GM23338 (cell line): ENCODE measurements around the gene DIP2B. TPM values are rescaled to one million over a fixed set of nuclear protein-coding genes. Genes with fewer than 3 reads are reported as not detected.

Source experiments
- ATAC-seq: fragments of 200-7000 bp; cut with Tn5 transposase; 3 replicates; pipeline ENCODE4 v1.9.1; 2020
- DNase-seq: peaks from one replicate; pipeline ENCODE4 v3.0.0-alpha.2; 2015; ENCODE audit warnings: low spot score
- H2AFZ ChIP-seq: fragments of 200-600 bp; sonication (generic); 2 replicates; pipeline ENCODE4 v1.8.0; 2016; ENCODE audit warnings: antibody characterized with exemption, mild to moderate bottlenecking, moderate library complexity
- H3F3A ChIP-seq: fragments of 200-600 bp; sonication (generic); replicated peaks from 2 replicates; pipeline ENCODE4 v1.8.0; 2017; ENCODE audit warnings: antibody characterized with exemption, mixed run types, low read depth
- H3K27ac ChIP-seq: fragments of 200-600 bp; sonication (generic); 2 replicates; pipeline ENCODE4 v1.6.1; 2016; ENCODE audit warnings: low read depth
- H3K27me3 ChIP-seq: fragments of 200-600 bp; sonication (generic); 2 replicates; pipeline ENCODE4 v1.8.0; 2016; ENCODE audit warnings: mild to moderate bottlenecking, mixed run types, moderate library complexity; ENCODE audit not compliant: insufficient read depth
- H3K36me3 ChIP-seq: fragments of 200-600 bp; sonication (generic); 2 replicates; pipeline ENCODE4 v1.8.0; 2016; ENCODE audit warnings: mild to moderate bottlenecking; ENCODE audit not compliant: insufficient read depth
- H3K4me1 ChIP-seq: fragments of 200-600 bp; sonication (generic); 2 replicates; pipeline ENCODE4 v1.8.0; 2016; ENCODE audit warnings: mild to moderate bottlenecking, moderate library complexity; ENCODE audit not compliant: insufficient read depth
- H3K4me2 ChIP-seq: fragments of 200-600 bp; sonication (generic); 2 replicates; pipeline ENCODE4 v1.7.1; 2017; ENCODE audit warnings: mixed run types
- H3K4me3 ChIP-seq: fragments of 200-600 bp; sonication (generic); 2 replicates; pipeline ENCODE4 v1.6.1; 2016; ENCODE audit warnings: mixed run types
- H3K79me2 ChIP-seq: fragments of 200-600 bp; sonication (generic); replicated peaks from 2 replicates; pipeline ENCODE4 v1.8.0; 2017; ENCODE audit warnings: mild to moderate bottlenecking; ENCODE audit not compliant: insufficient read depth
- H3K9me2 ChIP-seq: fragments of 200-600 bp; sonication (generic); 2 replicates; pipeline ENCODE4 v1.8.0; 2017; ENCODE audit not compliant: insufficient read depth
- H4K20me1 ChIP-seq: fragments of 200-600 bp; sonication (generic); replicated peaks from 2 replicates; pipeline ENCODE4 v1.8.0; 2017; ENCODE audit warnings: mild to moderate bottlenecking; ENCODE audit not compliant: insufficient read depth
- H3K27ac Mint-ChIP-seq: 2 replicates; pipeline ENCODE4 v1.8.0; 2020; ENCODE audit warnings: inconsistent platforms, mild to moderate bottlenecking, moderate library complexity, mixed read lengths
- H3K27me3 Mint-ChIP-seq: 3 replicates; pipeline ENCODE4 v1.8.0; 2022; ENCODE audit warnings: low read depth, mild to moderate bottlenecking, moderate library complexity, mixed read lengths, inconsistent platforms; ENCODE audit not compliant: insufficient read depth, poor library complexity
- H3K36me3 Mint-ChIP-seq: 3 replicates; pipeline ENCODE4 v1.8.0; 2021; ENCODE audit warnings: low read depth, mild to moderate bottlenecking, inconsistent platforms, moderate library complexity, mixed read lengths
- H3K4me1 Mint-ChIP-seq: 3 replicates; pipeline ENCODE4 v1.8.0; 2020; ENCODE audit warnings: mild to moderate bottlenecking, inconsistent platforms, mixed read lengths
- H3K4me3 Mint-ChIP-seq: 3 replicates; pipeline ENCODE4 v1.8.0; 2021; ENCODE audit warnings: moderate library complexity, mild to moderate bottlenecking, inconsistent platforms, mixed read lengths
- H3K9me3 Mint-ChIP-seq: 3 replicates; pipeline ENCODE4 v1.8.0; 2020; ENCODE audit warnings: moderate library complexity, mild to moderate bottlenecking, inconsistent platforms, mixed read lengths
- CREB1 ChIP-seq: fragments of 250-450 bp; sonication (Bioruptor Pico); IDR thresholded peaks from 2 replicates; pipeline ENCODE4 v1.5.0; 2020; ENCODE audit warnings: low read depth, mild to moderate bottlenecking, moderate library complexity
- CTCF ChIP-seq, 2 experiments: fragments of 200-600 bp in 1 of 2; sonication (generic) in 1 of 2; conservative IDR thresholded peaks; 2 replicates each; pipeline versions ENCODE4 v1.5.1 to v1.6.1; 2016 to 2017; ENCODE audit warnings: antibody characterized with exemption in 2 of 2, low read depth in 2 of 2, mild to moderate bottlenecking in 2 of 2, moderate library complexity in 1 of 2
- ETS1 ChIP-seq: IDR thresholded peaks from 2 replicates; pipeline ENCODE4 v1.6.1; 2016; ENCODE audit warnings: antibody characterized with exemption
- EZH2 ChIP-seq: fragments of 200-600 bp; sonication (generic); IDR thresholded peaks from one replicate; pipeline ENCODE4 v1.8.0; 2017; ENCODE audit warnings: antibody characterized with exemption, mild to moderate bottlenecking, low read depth; ENCODE audit not compliant: unreplicated experiment
- EZH2phosphoT487 ChIP-seq: fragments of 200-600 bp; sonication (generic); IDR thresholded peaks from one replicate; pipeline ENCODE4 v1.8.1; 2018; ENCODE audit warnings: antibody characterized with exemption; ENCODE audit not compliant: unreplicated experiment
- JUNB ChIP-seq: IDR thresholded peaks from one replicate; pipeline ENCODE4 v1.6.1; 2016; ENCODE audit warnings: antibody characterized with exemption; ENCODE audit not compliant: unreplicated experiment
- NANOG ChIP-seq: IDR thresholded peaks from 2 replicates; pipeline ENCODE4 v1.6.1; 2016; ENCODE audit warnings: antibody characterized with exemption, borderline replicate concordance
- POLR2AphosphoS5 ChIP-seq: IDR thresholded peaks from 2 replicates; pipeline ENCODE4 v1.6.1; 2016; ENCODE audit warnings: antibody characterized with exemption, low read depth
- REST ChIP-seq: IDR thresholded peaks from one replicate; pipeline ENCODE4 v1.6.1; 2018; ENCODE audit warnings: antibody characterized with exemption; ENCODE audit not compliant: unreplicated experiment
- STAT1 ChIP-seq: IDR thresholded peaks from one replicate; pipeline ENCODE4 v1.6.1; 2016; ENCODE audit warnings: antibody characterized with exemption; ENCODE audit not compliant: unreplicated experiment
- ZNF114 ChIP-seq: fragments of 250-450 bp; sonication (Bioruptor Pico); IDR thresholded peaks from 2 replicates; pipeline ENCODE4 v1.5.0; 2020; ENCODE audit warnings: mild to moderate bottlenecking, moderate library complexity
- ZNF331 ChIP-seq: fragments of 250-450 bp; sonication (Bioruptor Pico); IDR thresholded peaks from 2 replicates; pipeline ENCODE4 v1.5.0; 2020; ENCODE audit warnings: low read depth, mild to moderate bottlenecking, moderate library complexity
- ZNF462 ChIP-seq: fragments of 250-450 bp; sonication (Bioruptor Pico); IDR thresholded peaks from 2 replicates; pipeline ENCODE4 v1.5.0; 2020; ENCODE audit warnings: mild to moderate bottlenecking, moderate library complexity
- polyA plus RNA-seq: library from polyadenylated mRNA; unstranded; fragments of >200 nt; fragmentation: Nextera tagmentation; extraction: Ambion mirVana; gene quantifications from 2 replicates; pipeline ENCODE4 v1.2.1, GENCODE V29; 2016
- total RNA-seq: library from RNA; depleted of rRNA; stranded (reverse); fragments of >200 nt; shearing (Covaris generic); gene quantifications from 2 replicates; pipeline ENCODE4 v1.2.3, GENCODE V29; 2014

The DIP2B gene
- total and polyA plus RNA-seq, 2 experiments from 2014 or later, result 8.0 to 36.4 TPM

- H3K27ac ChIP-seq, result no peak overlapping the region
- no peaks in the 10 kb centered on the region for H3K9me2 ChIP-seq
- no peaks in the 10 kb centered on the region for H3K9me3 Mint-ChIP-seq
- DNase-seq (no peak), ATAC-seq (no peak)
- H3F3A ChIP-seq, result no peaks in the 10 kb centered on the region
- TF ChIP-seq ZNF462, result no peak
- no peak for TF ChIP-seq CTCF (conservative IDR thresholded peaks at IDR 0.05; ENCODE audit: low read depth in 2 of 2)
- TF ChIP-seq JUNB, result no peak
- no peak for TF ChIP-seq ETS1
- TF ChIP-seq STAT1, result no peak
- no peak for TF ChIP-seq ZNF114 (CRISPR knock-in tag)
- TF ChIP-seq EZH2, result no peak
- TF ChIP-seq POLR2AphosphoS5, result no peak
- no peak for TF ChIP-seq ZNF331
- TF ChIP-seq REST, result no peak
- no peak for TF ChIP-seq NANOG
- no peak for TF ChIP-seq CREB1
- no peak for TF ChIP-seq EZH2phosphoT487
- peaks cover 5% of the 10 kb centered on the region; the same call in 1 of the 2 replicates for H3K36me3 ChIP-seq
- H3K4me1 Mint-ChIP-seq, result peaks cover 19% of the 10 kb centered on the region
- no peak overlapping the region for H3K4me3 ChIP-seq
- H3K4me1 ChIP-seq, result peaks cover 10% of the 10 kb centered on the region
- H3K27me3 ChIP-seq, result no peaks in the 10 kb centered on the region
- H4K20me1 ChIP-seq, result no peaks in the 10 kb centered on the region
- H3K79me2 ChIP-seq, result peaks cover 10% of the 10 kb centered on the region; the same call in 1 of the 2 replicates
- peaks cover 20% of the 10 kb centered on the region for H3K36me3 Mint-ChIP-seq
- no peak overlapping the region for H3K4me2 ChIP-seq
- H3K27ac Mint-ChIP-seq, result no peak overlapping the region
- peaks cover 3% of the 10 kb centered on the region for H3K27me3 Mint-ChIP-seq
- H3K4me3 Mint-ChIP-seq, result no peak overlapping the region
- H2AFZ ChIP-seq, result no peak overlapping the region
Observed at GRCh38 chr12:50628394-50628793, 123.6 kb downstream of the DIP2B start.
